IMR-90 (cell line): ENCODE measurements around the gene INPP5F. TPM values are rescaled to one million over a fixed set of nuclear protein-coding genes. Genes with fewer than 3 reads are reported as not detected.

Source experiments
- ATAC-seq: fragments of 200-7000 bp; cut with Tn5 transposase; 2 replicates; pipeline ENCODE4 v1.9.1; 2020; ENCODE audit warnings: low read depth, mild to moderate bottlenecking, moderate library complexity
- BruUV-seq: library from RNA; stranded (reverse); fragments of 400-500 nt; replicated peaks from 2 replicates; lab custom pipeline; 2021; lab: Mats Ljungman, UMichigan
- CTCF ChIA-PET: fragments of 300-600 bp; formaldehyde crosslinking; extraction: SDS; loops from one replicate; lab custom pipeline; 2021; ENCODE audit warnings: antibody characterized with exemption; lab: Yijun Ruan, JAX
- POLR2A ChIA-PET: fragments of 300-600 bp; sonication (Branson Sonifier 250); formaldehyde crosslinking; loops from one replicate; lab custom pipeline; 2022; ENCODE audit warnings: antibody characterized with exemption; ENCODE audit not compliant: unreplicated experiment; lab: Charles Lee
- DNase-seq: peaks from one replicate; pipeline ENCODE4 v3.0.0; 2013
- H2AFZ ChIP-seq: replicated peaks from 2 replicates; pipeline ENCODE3; 2013; ENCODE audit warnings: low read length, mild to moderate bottlenecking; ENCODE audit not compliant: poor library complexity
- H2AK5ac ChIP-seq: 2 replicates; pipeline ENCODE4 v1.6.1; 2013; ENCODE audit warnings: low read depth, low read length, inconsistent platforms
- H2AK9ac ChIP-seq: replicated peaks from 2 replicates; pipeline ENCODE3; 2013; ENCODE audit warnings: mild to moderate bottlenecking, low read depth, low read length, moderate library complexity; ENCODE audit not compliant: poor library complexity
- H2BK120ac ChIP-seq: 2 replicates; pipeline ENCODE4 v1.6.1; 2013; ENCODE audit warnings: low read depth, low read length, inconsistent platforms
- H2BK15ac ChIP-seq: 3 replicates; pipeline ENCODE4 v1.6.1; 2013; ENCODE audit warnings: low read depth, low read length, inconsistent platforms
- H2BK20ac ChIP-seq: 2 replicates; pipeline ENCODE4 v1.6.1; 2013; ENCODE audit warnings: low read depth, mild to moderate bottlenecking, inconsistent platforms, low read length, moderate library complexity
- H2BK5ac ChIP-seq: 2 replicates; pipeline ENCODE4 v1.6.1; 2013; ENCODE audit warnings: mild to moderate bottlenecking, low read depth, low read length, inconsistent platforms; ENCODE audit not compliant: poor library complexity, severe bottlenecking
- H3K14ac ChIP-seq: replicated peaks from 2 replicates; pipeline ENCODE4 v1.6.1; 2013; ENCODE audit warnings: low read depth, low read length, inconsistent platforms
- H3K18ac ChIP-seq: 2 replicates; pipeline ENCODE4 v1.6.1; 2013; ENCODE audit warnings: low read depth, low read length, control low read depth
- H3K23ac ChIP-seq: 2 replicates; pipeline ENCODE4 v1.6.1; 2013; ENCODE audit warnings: low read depth, low read length, inconsistent platforms
- H3K27ac ChIP-seq: 2 replicates; pipeline ENCODE4 v1.5.1; 2013; ENCODE audit warnings: mild to moderate bottlenecking, control low read depth, low read length; ENCODE audit not compliant: insufficient read depth
- H3K27me3 ChIP-seq: 2 replicates; pipeline ENCODE4 v1.6.1; 2013; ENCODE audit warnings: low read length; ENCODE audit not compliant: control insufficient read depth, insufficient read depth
- H3K36me3 ChIP-seq: 2 replicates; pipeline ENCODE4 v1.6.1; 2013; ENCODE audit warnings: low read length, mixed read lengths; ENCODE audit not compliant: control insufficient read depth, insufficient read depth
- H3K4ac ChIP-seq: 2 replicates; pipeline ENCODE4 v1.6.1; 2013; ENCODE audit warnings: low read depth, low read length, inconsistent platforms
- H3K4me1 ChIP-seq: 2 replicates; pipeline ENCODE4 v1.6.1; 2013; ENCODE audit warnings: low read length, mixed read lengths; ENCODE audit not compliant: control insufficient read depth, insufficient read depth
- H3K4me2 ChIP-seq: 2 replicates; pipeline ENCODE4 v1.6.1; 2013; ENCODE audit warnings: low read depth, mild to moderate bottlenecking, control low read depth, low read length, moderate library complexity
- H3K4me3 ChIP-seq: 2 replicates; pipeline ENCODE4 v1.5.1; 2013; ENCODE audit warnings: low read depth, mild to moderate bottlenecking, control low read depth, low read length, moderate library complexity; ENCODE audit not compliant: insufficient read depth
- H3K56ac ChIP-seq: 2 replicates; pipeline ENCODE4 v1.6.1; 2013; ENCODE audit warnings: low read length, inconsistent platforms; ENCODE audit not compliant: insufficient read depth; ENCODE audit errors: extremely low read depth
- H3K79me1 ChIP-seq, 2 experiments: 2 replicates each; pipeline ENCODE4 v1.6.1; 2013; ENCODE audit warnings: low read length in 2 of 2, inconsistent platforms in 1 of 2, low read depth in 1 of 2
- H3K9ac ChIP-seq: 2 replicates; pipeline ENCODE4 v1.6.1; 2013; ENCODE audit warnings: low read depth, low read length, control low read depth
- H3K9me1 ChIP-seq: 2 replicates; pipeline ENCODE4 v1.6.1; 2013; ENCODE audit warnings: low read length, inconsistent platforms; ENCODE audit not compliant: insufficient read depth
- H3K9me3 ChIP-seq: 2 replicates; pipeline ENCODE4 v1.6.1; 2013; ENCODE audit warnings: low read length; ENCODE audit not compliant: control insufficient read depth, insufficient read depth
- H4K20me1 ChIP-seq: 2 replicates; pipeline ENCODE4 v1.6.1; 2013; ENCODE audit warnings: low read length, inconsistent platforms; ENCODE audit not compliant: insufficient read depth
- H4K5ac ChIP-seq: 2 replicates; pipeline ENCODE4 v1.6.1; 2013; ENCODE audit warnings: mild to moderate bottlenecking, low read depth, low read length, control low read depth
- H4K8ac ChIP-seq, 2 experiments: 2 replicates each; pipeline ENCODE4 v1.6.1; 2013; ENCODE audit warnings: low read depth in 2 of 2, low read length in 2 of 2, control low read depth in 1 of 2, inconsistent platforms in 1 of 2
- H4K91ac ChIP-seq: 2 replicates; pipeline ENCODE4 v1.6.1; 2013; ENCODE audit warnings: low read depth, low read length, inconsistent platforms; ENCODE audit not compliant: insufficient read depth
- CEBPB ChIP-seq: IDR thresholded peaks from 2 replicates; pipeline ENCODE4 v1.6.1; 2012; ENCODE audit warnings: low read depth, low read length, improper control_type of control experiment
- MAFK ChIP-seq: IDR thresholded peaks from 2 replicates; pipeline ENCODE4 v1.6.1; 2012; ENCODE audit warnings: low read depth, low read length, improper control_type of control experiment
- MXI1 ChIP-seq: IDR thresholded peaks from 2 replicates; pipeline ENCODE4 v1.6.1; 2012; ENCODE audit warnings: low read depth, mild to moderate bottlenecking, low read length, moderate library complexity, borderline replicate concordance
- USF2 ChIP-seq: fragments of 150-350 bp; IDR thresholded peaks from 2 replicates; pipeline ENCODE4 v1.6.1; 2017; ENCODE audit warnings: mild to moderate bottlenecking, antibody characterized with exemption, low read length, low read depth
- WGBS, 2 experiments: methylation state at CpG; one replicate each; pipeline versions ENCODE4 v1.1.5 to v1.1.7; 2013; ENCODE audit warnings: missing lambda C conversion rate in 2 of 2; ENCODE audit not compliant: insufficient read length in 1 of 2; ENCODE audit errors: extremely low coverage in 2 of 2; 5-methylcytosine and 5-hydroxymethylcytosine counted together
- dilution Hi-C: fragments of 300-500 bp; cut with HindIII; formaldehyde crosslinking; loops from one replicate; pipeline ENCODE4 v1.14.3; 2018; ENCODE audit warnings: low sequenced_read_pairs; ENCODE audit not compliant: unreplicated experiment
- in situ Hi-C: fragments of 300-500 bp; cut with MboI; formaldehyde crosslinking; loops from 3 replicates; pipeline ENCODE4 v1.14.3; 2019; ENCODE audit warnings: low sequenced_read_pairs, inconsistent platforms, mixed read lengths
- intact Hi-C: fragments of 100-400 bp; cut with micrococcal nuclease; formaldehyde crosslinking; loops from 2 replicates; pipeline ENCODE4 v1.10.0; 2022
- polyA plus RNA-seq, 3 experiments: library from polyadenylated mRNA; depleted of rRNA; stranded (reverse); fragments of >200 nt; gene quantifications; 2 replicates each; pipeline ENCODE4 v1.2.3, GENCODE V29; 2012; ENCODE audit warnings: low replicate concordance in 1 of 3
- total RNA-seq: library from RNA; depleted of rRNA; stranded (reverse); fragments of >200 nt; gene quantifications from 2 replicates; pipeline ENCODE4 v1.2.3, GENCODE V29; 2012

INPP5F gene
- total and polyA plus RNA-seq, 2 of the 4 experiments (the other 2 are of a cell fraction) = 19.0 to 29.6 TPM

- Histone ChIP-seq H2BK5ac (no peak overlapping the region), H3K9ac (no peak overlapping the region), H3K23ac (no peak overlapping the region), H3K4ac (no peak overlapping the region), H3K4me3 (no peak overlapping the region), H2AFZ (no peak overlapping the region), H4K5ac (no peak overlapping the region), H2BK20ac (no peak overlapping the region), H3K9me1 (peaks cover 9% of the 10 kb centered on the region), H3K27me3 (no peaks in the 10 kb centered on the region), H4K91ac (no peak overlapping the region), H2AK5ac (no peak overlapping the region; the same call in 1 of the 2 replicates), H2AK9ac (no peak overlapping the region), H3K4me2 (no peak overlapping the region), H2BK15ac (no peak overlapping the region), H3K14ac (no peak overlapping the region), H3K56ac (no peak overlapping the region), H3K36me3 (no peaks in the 10 kb centered on the region; the same call in 1 of the 2 replicates), H3K79me1 (no peaks in the 10 kb centered on the region), H4K8ac (no peak overlapping the region), H3K9me3 (no peaks in the 10 kb centered on the region), H3K4me1 (no peaks in the 10 kb centered on the region; the same call in 1 of the 2 replicates), H3K27ac (no peak overlapping the region), H4K20me1 (no peaks in the 10 kb centered on the region), H2BK120ac (no peak overlapping the region), H3K18ac (no peak overlapping the region; the same call in 1 of the 2 replicates)
- ChIA-PET POLR2A (no interaction called here), CTCF (interaction anchor here (0.7 to 1.7 kb wide), 2 partner anchors 56 to 77 kb away, joined by 3 to 7 read pairs; no protein-coding TSS in a partner anchor)
- dilution Hi-C loops = no loop called here
- in situ Hi-C loops = no loop called here
- ATAC-seq (no peak), DNase-seq (no peak)
- intact Hi-C loops = no loop called here
- 80% methylated on average over 1 of the region's 11 CpGs; no CpG with 5 or more reads in 1 of the 2 experiments for WGBS, 2 experiments
- BruUV-seq = no TSS peak
- TF ChIP-seq MXI1 (no peak), MAFK (peak; percentile 46; the same call in 1 of the 2 replicates), USF2 (no peak), CEBPB (no peak)
These were observed 80.7 kb downstream of the INPP5F start for GRCh38 chr10:119806334-119807130.
